Left renal pelvis (tissue), 4 donors: ENCODE results near the gene PIK3C2G. TPM values are rescaled to one million over a fixed set of nuclear protein-coding genes. Genes with fewer than 3 reads are reported as not detected.

Source experiments
- DNase-seq, 4 donors: peaks; one replicate each; pipeline ENCODE4 v3.0.0-alpha.2; 2013; ENCODE audit warnings: low read depth in 4 of 4, low spot score in 3 of 4
- polyA plus RNA-seq, 4 donors: library from polyadenylated mRNA; unstranded; fragments of 120-200 nt; gene quantifications; one replicate each; pipeline ENCODE4 v1.2.1, GENCODE V29; 2013; ENCODE audit not compliant: insufficient read length in 4 of 4

PIK3C2G gene
- polyA plus RNA-seq, 4 donors, result 0.18 to 4.9 (median 4.0) TPM

DNA sequence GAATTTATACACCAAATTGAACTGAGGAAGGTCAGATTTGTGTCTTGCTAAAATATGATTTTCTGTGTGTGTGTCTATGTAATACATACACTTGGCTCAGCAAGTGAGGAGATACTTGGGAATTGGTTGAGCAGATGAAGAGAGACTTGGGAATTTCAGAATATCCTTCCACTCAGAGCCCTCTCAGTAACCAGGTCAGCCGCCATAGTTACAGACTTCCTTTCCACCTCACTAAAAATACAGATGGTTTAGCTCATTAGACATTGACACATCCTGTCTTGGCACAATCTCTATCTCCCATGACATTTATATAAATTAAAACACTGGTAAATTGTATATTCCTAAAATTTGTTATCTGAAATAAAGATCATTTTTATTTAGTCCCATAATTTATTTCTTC lies 15.9 kb downstream of the PIK3C2G start:
- no peak for DNase-seq

DNA sequence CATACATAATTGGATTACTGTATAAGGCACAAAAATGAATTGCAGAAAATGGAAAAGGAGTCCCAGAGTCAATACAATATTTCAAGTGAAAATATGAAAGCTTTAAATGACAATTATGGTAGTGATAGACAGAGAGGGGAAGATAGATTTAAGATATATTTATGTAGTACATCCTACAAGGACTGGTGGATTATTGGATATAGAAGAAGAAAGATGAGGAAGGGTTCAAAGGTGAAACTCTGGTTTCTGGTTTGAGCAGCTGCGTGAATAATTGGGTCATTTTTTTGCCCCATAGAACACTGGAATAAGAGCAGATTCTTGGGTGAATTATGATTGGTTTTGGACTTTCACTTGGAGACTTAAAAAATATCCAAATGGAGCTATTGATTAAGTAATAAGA lies 19.4 kb downstream of the PIK3C2G start:
- no peak for DNase-seq

DNA sequence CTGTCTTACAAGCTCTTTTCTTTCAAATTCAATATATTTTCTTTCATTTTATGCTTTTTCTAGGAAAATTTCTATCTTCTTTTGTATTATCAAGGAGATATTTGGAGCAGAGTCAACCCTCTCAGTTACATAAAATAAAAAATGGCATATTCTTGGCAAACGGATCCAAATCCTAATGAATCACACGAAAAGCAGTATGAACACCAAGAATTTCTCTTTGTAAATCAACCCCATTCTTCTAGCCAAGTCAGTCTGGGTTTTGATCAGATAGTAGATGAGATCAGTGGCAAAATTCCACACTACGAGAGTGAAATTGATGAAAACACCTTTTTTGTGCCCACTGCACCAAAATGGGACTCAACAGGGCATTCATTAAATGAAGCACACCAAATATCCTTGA lies 20.6 kb downstream of the PIK3C2G start:
- DNase-seq, result no peak

DNA sequence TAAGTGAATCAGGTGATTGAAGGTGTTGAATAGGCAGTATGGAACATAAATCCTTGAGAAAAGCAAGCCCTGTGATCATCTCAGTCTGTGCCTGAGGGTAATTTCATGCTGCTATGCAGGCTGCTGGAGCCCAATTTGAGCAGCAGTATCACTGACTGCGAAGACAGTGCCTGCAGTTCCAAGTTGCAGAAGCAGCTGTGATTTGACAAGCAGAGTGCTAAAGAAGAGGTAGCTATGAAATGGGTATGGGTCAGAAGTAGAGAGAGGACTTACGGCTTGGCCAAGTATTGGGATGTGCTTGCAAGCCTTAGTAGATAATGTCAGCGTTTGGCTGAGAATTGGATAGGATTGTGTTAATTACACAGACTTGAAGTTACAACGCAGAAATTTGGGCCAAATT lies 22.5 kb downstream of the PIK3C2G start:
- no peak for DNase-seq

DNA sequence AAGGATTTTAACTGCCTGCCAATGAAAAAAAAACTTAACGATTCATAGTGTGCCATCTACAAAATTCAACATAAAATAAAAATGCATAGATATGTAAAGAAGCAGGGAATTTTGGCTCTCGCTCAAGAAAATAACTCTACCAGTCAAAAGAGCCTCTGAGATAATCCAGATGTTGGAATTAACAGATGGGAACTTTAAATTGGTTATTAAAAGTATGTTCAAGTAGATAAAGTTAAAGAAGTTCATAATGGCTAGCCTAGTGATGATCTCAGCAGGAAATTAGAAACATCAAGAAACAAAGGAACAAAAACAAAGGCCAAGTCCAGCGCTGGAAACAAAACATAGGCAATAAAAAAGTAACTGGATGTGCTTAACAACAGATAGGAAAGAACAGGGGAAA lies 23.1 kb downstream of the PIK3C2G start:
- DNase-seq, result no peak

DNA sequence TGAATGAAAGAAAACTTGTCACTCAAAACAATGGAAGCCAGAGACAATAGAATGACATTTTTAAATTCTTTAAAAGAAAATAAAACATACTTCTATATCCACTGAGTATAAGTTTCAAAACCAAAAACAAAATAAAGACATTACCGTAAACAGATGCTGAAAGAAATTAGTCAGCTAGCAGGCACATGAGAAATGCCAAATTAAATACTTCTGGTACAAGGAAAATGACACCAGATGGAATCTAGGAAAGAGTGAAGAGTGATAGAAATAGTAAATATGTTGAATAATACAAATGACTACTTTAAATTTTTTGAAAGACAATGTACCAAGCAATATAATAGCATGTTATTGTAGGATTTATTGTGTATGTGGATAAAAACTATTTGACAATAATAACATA lies 23.8 kb downstream of the PIK3C2G start:
- DNase-seq, result no peak

DNA sequence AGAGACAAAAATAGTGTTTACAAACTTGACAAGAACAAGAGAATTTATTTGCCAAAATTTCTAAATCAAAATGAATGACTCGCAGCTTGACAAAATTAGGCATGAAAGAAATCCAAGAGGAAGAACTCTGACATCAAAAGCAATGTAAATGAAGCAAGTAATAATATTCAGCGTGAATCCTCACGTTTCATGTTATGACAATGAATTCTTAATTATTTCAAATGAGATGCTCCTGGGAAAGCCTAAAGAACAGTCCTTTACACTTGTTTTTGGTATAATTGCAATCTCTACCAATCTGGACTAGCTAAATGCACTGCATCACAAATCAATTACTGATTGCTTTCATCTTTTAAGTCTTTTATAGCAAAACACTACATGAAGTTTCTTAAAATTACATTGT lies 29.1 kb downstream of the PIK3C2G start:
- no peak for DNase-seq

DNA sequence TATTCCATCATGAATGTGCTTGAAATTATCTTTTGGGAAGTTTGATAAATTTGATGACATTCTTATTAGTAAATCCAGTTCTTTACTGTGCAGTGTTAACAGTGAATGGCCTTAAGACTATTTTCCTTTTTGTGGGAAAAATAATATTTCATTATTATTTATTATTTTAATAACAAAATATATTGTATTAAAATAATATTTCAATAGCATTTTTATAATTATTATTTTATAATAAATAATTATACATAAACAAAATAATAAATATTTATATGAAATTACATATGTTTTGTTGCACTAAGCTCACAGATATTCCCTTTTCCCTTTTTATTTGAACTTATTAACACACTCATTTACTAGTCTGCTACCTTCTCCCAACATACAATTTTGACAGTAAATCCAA lies 33.6 kb downstream of the PIK3C2G start:
- no peak for DNase-seq

DNA sequence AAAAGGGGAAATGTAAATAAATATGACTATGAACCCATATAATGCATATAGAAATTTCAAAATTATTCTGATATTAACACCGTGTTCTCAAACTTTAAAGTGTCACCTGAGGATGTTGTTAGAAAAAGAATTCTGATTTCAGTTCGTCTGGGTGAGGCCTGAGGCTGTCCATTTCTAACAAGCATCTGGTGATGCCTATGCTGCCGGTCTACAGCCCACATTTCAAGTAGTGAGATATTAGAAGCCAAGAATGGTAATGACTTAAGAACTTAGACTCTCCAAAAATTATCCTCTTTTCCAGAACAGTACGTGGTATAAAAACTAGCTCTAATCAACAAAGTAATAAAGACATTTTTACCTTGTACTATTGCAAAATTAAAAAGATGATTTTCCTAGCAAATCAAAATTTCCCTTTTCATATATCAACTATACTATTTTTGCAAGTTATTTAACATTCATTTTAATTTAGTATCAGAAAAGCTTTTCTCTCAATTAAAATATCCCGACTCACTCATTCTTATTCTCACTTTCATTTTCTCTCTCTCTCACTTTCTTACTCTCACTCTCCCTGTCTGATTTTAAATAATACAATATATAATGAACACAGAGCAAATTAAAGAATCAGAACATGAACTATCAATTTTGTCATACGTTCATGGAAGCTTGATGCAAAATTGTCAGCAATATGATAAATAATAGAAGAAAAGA lies 35.0 kb downstream of the PIK3C2G start:
- no peak for DNase-seq

DNA sequence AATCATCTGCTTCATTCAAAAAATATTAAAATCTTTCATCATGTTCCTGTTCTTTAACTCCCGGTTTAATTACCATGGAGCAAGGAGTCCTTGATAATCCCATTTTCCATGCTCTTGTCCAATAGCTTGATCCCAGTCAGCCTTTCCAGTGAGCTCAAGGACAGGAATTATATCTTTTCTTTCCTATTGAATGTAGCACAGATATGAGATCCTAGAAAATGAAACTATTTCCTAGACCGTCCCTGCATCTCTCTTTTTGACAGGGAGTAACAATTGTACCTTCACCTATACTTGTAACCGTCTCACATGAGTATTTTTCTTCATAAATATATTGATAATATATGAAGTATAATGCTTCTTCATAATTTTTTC lies 35.6 kb downstream of the PIK3C2G start:
- no peak for DNase-seq

DNA sequence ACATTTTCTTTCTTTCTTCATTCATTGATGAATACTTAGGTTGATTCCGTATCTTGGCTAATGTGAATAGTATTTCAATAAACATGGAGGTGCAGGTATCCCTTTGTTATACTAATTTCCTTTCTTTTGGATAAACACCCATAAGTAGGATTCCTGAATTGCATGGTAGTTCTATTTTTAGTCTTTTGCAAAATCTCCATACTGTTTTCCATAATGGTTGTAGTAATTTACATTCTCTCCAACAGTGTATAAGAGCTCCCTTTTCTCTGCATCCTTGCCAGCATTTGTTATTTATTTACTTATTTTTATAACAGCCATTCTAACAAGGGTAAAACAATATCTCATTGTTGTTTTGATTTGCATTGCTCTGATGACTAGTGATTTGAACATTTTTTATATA lies 36.6 kb downstream of the PIK3C2G start:
- DNase-seq, result no peak

DNA sequence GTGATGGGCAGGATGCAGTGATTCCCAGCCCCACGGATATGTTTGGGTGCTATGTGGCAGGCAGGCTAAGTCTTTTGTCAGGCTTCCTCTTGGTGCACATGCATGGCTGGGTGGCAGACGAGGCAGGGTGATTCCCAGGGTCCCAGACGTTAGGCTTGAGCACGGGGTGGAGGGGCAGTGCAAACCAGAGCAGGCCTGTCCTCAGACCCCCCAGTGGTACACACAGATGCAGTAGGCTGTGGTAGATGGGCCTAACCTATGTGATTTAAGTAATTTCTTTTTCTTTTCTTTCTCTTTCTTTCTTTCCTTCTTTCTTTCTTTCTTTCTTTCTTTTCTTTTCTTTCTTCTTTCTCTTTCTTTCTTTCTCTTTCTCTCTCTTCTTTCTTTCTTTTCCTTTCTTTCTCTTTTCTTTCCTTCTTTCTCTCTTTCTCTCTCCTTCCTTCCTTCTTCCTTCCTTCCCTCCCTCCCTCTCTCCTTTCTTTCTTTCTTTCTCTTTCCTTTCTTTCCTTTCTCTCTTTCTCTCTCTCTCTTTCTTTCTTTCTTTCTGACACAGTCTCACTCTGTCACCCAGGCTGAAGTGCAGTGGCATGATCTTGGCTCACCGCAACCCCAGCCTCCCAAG lies 41.6 kb downstream of the PIK3C2G start:
- no peak for DNase-seq

DNA sequence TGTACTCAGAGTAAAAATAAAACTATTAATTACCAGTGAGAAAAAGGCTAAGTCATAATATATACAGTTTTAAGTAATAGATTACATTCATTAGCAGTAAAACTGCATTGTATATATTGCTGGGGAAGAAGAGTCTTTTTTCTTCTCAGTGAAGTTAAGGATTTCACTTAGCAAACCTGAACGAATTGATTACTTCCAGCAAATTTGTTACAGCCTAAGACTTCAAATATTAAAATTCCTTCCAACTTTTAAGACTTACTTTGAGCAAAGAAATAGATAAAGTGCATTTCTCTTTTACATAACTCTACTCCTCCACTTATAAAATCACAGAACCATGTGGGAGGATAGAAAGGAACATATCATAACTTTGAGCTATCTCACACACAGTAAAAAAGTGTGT lies 43.3 kb downstream of the PIK3C2G start:
- DNase-seq, result no peak

DNA sequence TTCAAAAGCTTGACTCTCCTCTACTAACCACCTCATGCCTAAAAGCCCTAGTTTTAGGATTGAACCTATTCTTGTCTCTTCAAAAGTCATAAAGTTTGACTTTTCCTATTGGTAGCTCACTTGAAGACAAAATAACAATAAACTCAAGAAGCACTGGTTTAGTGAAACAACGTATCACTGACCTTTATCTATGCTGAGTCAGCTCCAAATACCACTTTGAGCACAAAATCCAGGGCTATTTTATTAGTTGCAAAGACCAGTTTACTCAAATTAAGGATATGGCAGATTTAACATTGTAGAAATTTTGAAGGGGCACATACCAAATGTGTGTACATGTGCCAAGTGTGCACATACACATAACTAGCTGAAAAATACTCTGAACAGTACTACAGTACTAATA lies 45.0 kb downstream of the PIK3C2G start:
- DNase-seq, result no peak

DNA sequence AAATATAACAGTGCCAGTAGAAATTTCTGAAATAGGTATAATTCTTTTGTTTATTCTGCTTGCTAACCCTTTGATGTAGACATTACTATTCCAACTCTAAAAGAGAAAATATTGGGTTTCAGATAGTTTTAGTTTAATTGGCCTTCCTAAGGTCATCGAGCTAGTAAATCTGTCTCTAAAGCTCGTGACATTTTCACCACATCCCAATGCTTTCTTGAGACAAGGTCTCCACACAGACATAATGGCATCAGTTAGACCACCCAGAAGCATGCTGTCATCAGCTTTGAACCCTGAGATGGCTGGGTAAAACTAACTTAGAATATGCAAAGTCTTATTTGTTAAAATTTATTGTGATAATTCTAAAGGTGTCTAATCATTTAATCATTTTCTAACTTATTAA lies 52.0 kb downstream of the PIK3C2G start:
- peak in 2 of 4 donors; percentile 5 to 11 for DNase-seq

DNA sequence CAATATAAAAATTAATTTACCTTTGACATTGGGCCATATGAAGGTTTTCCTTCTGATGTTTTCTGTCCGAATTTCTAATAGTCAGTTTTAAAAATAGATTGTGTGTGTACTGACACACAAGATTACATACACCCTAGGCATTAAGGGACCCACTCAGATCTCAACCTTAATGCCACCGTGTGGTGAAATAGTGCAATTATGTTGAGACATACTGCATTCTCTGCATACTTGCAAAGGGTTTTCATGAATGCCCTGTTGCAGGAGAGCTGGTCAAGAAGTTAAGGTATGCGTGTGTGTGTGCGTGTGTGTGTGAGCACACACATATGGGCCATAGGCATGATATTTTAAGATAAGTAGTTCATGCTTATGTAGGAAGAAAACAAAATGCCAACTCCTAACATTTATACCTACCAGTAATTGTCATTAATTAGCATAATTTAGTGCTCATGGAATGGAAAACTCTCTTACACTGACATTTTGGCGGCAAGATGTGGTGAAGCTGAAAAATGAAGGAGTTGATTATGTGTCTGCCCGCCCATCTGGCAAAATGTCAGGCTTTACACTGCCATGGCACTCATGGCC lies 58.8 kb downstream of the PIK3C2G start:
- DNase-seq, result peak in 2 of 4 donors; percentile 14 to 18

DNA sequence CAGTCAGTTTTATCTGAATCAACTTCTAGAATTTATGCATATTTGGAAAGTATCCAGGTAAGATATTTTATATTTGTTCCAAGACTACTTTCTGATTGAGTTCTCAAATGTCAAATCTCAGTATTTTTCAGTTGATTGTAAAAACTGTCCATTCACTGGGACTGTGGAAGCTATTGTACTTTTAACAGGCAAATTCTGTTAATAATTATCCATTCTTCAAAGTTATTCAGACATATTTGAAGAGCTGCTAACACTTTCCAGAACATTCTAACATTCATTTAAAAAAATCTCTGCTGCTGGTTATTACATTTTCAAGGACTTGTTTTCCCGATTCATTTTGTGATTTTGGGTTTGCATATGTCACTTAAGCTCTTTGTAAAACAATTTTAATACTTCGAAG lies 59.7 kb downstream of the PIK3C2G start:
- DNase-seq, result no peak

DNA sequence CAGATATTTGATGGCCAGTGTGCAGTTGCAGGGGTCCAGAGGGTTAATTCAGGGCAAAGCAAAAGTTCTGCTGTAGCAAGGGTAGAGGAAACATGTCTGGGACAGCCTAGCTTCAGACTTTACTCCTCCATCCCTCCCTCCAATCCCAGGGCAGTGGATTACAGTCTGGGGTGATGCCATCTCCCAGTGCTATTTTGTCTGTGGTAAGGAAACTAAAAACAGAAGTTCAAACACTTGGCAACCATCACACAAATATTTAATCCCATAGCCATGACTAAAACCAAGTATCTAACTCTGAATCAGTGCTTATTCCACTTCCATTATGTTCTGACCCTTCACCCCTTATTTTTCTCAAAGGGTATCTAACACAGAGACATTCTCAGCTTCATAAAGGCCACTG lies 61.8 kb downstream of the PIK3C2G start:
- DNase-seq, result no peak

DNA sequence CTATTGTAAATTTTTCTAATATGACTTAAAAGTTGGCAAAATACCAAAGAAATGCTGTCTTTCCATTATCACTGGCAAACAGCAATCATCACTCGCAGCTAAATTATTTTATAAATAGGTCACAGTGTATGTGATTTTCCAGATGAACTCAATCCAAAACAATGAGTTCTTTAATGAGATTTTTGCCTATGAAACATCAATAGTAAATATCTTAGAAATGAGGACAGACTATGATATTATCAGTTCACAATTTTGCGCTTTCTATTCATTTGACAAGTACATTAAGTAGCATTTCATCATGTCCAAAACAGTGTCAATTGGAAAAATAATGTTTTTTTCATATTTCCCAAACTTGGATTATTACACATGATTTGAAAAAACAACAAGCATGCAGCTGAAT lies 65.7 kb downstream of the PIK3C2G start:
- no peak for DNase-seq

DNA sequence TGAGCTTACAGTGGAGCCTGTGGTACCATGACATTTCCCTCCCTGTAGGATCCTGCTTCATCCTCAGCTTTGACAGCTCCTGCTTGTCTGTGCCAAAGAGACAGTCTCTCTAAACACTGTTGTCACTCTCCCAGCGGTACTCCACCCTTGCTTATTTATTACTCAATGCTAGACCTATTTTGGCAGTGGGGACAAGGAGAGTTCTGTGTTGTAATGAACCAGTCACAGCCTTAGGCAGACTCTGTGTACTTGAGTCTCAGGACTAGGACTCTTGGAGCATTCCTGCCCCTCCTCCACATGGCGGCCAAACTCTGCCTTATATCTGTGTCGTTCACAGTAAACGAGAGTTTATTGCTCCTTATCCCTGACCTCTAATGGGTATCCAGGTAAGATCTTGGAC lies 70.9 kb downstream of the PIK3C2G start:
- no peak for DNase-seq

DNA sequence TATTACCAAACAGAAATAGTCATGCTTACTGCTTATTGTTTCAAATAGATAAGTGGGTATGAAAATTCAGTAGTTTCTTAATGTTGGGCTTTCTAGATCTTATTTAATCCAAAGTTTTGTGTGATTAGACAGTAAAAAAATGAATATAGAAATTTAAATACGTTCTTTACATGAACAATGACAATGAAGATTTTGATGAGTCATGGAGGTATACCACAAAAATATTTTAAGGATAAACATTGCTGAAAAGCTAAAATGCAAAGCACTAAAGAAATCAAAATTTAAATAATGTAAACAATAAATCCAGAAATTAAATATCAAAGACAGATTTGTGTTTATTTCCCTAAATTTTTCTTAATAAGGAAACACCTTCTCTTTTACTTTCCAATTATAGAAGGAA lies 78.3 kb downstream of the PIK3C2G start:
- DNase-seq, result no peak

DNA sequence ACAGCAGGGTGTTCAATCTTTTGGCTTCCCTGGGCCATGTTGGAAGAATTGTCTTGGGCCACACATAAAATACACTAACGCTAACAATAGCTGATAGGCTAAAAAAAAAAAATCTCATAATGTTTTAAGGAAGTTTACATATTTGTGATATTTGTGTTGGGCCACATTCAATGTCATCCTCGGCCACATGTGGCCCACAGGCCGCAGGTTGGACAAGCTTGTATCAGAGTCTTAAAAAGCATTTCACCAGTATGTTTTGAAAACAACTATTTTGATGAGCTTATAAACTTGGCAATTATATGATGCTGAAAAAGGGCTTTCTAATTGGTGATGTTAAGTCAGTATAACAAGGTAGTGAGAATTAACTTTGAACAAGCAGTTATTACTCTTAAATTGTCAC lies 78.9 kb downstream of the PIK3C2G start:
- DNase-seq, result no peak
